ENCODE measurements around the gene ESRRB.

ESRRB gene

DNA sequence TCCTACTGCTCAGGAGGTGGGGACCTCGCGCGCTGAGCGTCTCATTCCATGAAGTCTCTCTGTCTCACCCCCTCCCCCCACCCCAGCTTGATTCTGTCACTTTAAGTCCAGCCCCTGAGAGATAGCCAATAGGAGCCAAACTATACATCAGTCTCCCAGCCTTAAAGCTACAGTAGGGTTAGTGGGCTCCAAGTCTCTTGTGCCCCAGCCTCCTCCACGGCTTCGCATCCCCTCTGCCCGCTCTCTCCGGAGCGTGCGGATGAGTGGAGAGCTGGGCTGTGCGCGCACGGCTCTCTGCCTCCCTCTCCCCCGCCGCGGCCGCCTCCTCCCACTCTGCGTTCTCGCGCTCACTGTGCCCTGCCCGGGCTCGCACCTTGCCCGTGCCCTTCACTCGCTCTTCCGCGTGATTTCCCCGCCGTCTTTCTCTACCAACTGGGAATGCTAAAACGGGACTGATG is at the start of gene ESRRB:
ESRRB (plus strand) TSS at position 191 of the 458 bp plus-strand sequence; CDS start at position 456, 265 bp downstream.
- in situ Hi-C loops (cut with HindIII; ENCODE audit: low sequenced_read_pairs), result no loop called here

DNA sequence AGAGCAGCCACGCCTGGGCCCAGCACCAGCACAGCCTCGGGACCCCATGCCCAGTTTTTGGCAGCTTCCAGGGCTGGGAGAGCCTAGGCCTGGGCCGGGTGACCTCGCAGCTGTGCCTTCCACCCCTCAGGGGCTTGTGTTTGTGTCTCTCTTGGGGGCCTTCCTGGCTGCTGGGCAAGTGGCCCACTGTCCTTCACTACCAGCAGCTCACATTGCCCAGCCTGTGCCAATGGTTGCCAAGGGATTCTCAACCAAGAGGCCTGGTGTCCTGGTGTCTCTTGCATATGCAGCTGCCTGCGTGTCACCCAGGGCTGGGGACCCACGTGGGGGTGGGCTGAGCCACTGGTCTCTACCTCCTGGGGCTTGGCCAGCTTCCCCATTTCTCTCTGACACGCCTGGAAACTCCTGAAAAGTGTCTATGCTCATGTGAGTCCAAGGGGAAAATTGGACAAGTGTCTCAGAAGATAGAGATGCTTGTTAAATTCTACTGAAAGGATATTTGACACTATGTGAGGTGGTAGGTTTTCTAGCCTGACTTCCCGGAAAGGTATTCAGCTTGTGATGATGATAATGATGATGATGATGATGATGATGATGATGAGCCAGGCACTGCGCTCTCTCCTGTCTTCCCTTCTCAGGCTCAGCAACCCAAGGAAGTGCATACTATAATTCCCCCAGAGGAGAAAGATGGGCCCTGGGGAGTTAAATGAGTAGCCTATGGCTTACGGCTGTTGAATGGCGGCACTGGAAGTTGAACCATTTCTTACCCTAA is 48.8 kb upstream of the ESRRB start:
- in situ Hi-C loops (cut with HindIII; ENCODE audit: low sequenced_read_pairs), result no loop called here

DNA sequence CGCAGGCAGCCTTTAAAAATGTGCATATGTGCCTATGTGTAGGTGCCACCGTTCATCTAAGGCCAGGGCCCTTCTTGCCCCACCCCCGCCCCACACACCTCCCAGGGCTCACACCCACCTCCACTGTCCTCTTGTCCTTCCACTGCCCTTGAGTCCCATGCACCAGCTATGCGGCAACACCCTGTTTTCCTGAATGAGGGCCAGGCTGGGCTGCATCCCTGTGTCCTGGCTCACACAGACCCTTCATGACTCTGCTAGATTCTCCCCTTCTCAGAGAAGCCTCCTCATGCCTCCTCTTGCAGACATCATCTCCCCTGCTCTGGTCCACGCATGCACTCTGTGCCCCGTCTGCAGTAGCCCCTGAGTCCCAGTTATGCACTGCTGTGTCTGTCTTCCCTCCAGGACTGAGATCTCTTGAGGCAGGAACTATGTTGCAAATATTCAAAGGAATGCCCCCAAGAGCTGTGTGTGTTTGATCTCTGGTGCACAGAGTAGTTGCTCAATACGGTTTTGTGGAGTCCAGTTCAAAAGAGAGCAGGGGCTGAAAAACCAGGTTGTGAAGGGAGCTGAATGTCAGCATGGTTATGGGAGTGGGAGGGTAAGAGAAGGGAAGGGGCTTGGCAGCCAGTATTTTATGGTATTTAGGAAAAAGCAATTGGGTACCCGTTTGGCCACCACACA is 47.3 kb upstream of the ESRRB start:
- in situ Hi-C loops (cut with HindIII; ENCODE audit: low sequenced_read_pairs), result no loop called here

DNA sequence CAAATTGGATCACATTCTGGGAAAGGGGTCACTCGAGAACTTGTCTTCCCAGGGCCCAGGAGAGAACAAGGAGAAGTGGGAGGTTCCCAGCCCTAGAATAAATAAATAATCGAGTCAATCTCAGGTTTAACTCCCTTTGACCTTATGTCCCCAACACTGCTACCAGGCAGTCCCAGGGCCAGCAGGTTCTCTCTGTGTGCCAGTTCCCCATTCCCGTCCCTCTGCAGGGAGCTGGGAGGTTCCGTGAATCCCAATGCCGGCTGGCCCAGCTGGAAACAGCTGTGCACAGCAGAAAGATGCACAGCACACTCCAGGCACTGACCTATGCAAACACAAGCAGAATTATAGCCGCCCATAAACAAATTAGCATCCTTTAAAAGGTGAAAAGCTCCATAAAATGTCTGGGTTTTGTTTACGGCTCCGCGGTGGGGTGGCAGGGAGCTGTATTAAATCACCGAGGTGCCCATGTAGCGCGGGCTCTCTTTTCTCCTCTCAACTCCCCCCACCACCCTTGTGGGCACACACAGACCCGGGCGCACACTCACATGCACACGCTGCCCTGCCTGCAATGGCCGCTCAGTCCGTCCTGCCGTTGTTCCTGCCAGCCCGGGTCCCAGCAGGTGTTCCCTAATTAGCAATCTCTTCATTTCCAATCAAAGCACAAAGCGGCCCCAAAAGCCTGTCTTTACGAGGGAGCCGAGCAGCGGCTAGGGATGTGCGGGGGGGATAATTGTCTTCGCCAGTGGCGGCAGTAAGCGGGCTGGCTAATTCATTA is 46.6 kb upstream of the ESRRB start:
- in situ Hi-C loops (cut with HindIII; ENCODE audit: low sequenced_read_pairs), result no loop called here

DNA sequence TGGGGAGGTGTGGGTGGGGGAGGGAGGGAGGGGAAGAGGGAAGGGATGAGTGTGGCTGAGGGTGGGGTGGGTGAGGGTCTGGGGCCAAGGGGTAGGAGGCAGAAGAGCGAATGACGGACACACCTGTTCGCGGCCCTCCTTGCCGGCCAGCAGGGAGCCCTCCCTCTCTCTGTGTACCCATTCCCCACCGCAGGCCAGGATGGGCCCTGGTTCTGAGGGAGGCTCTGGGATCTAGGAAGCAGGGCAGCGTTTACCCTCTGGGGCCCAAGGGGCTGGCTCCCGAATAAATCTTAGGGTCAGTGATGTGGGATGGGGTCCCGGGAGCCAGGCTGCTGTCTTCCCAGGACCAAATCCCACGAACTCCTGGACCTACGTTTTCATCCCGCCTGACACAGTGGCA is 46.0 kb upstream of the ESRRB start:
- in situ Hi-C loops (cut with HindIII; ENCODE audit: low sequenced_read_pairs), result loop anchor here (10.0 kb wide), 1 partner anchor 75 kb away; no protein-coding TSS in a partner anchor

DNA sequence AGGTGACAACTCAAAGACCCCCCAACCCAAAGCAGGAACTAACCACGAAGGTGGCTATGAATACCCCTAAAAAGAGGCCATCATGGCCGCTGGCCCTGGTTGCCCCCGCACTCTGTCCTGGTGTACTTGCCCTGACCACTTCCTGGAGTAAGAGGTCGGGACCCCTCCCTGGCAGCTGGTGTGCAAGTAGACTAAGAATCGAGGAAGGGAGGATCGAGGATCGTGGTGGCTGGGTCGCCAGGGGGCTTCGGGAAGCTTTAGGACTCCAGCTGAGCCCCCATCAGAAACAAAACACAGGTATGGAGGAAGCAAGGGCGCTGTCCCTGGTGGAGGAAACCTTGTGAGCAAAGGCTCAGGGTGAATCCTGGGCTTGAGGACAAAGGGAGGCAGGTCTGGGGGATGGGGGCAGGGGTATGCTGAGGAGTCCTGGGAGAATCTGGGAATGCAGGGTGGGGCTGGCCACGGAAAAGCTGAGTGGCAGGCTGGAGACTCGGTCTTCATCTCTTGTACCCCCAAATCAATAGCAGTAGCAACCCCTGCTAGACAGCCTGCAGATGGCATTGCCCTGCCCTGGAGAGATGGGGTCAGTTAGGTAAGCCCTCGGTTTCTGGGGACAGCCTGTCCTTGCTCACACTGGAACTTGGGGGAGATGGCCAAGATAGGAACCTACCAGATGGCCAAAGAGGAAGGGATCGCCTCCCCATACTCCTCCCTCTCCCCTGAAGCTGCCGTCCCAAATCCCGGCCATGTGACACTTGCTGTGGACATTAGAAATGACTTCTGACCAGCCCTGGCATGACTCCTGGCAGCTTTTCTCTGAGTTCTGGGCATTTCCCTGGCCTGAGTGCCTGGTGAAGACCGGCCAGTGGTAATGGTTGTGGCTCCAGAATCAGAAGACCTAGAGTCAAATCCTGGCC is 45.3 kb upstream of the ESRRB start:
- in situ Hi-C loops (cut with HindIII; ENCODE audit: low sequenced_read_pairs), result loop anchor here (10.0 kb wide), 1 partner anchor 76 kb away; no protein-coding TSS in a partner anchor

DNA sequence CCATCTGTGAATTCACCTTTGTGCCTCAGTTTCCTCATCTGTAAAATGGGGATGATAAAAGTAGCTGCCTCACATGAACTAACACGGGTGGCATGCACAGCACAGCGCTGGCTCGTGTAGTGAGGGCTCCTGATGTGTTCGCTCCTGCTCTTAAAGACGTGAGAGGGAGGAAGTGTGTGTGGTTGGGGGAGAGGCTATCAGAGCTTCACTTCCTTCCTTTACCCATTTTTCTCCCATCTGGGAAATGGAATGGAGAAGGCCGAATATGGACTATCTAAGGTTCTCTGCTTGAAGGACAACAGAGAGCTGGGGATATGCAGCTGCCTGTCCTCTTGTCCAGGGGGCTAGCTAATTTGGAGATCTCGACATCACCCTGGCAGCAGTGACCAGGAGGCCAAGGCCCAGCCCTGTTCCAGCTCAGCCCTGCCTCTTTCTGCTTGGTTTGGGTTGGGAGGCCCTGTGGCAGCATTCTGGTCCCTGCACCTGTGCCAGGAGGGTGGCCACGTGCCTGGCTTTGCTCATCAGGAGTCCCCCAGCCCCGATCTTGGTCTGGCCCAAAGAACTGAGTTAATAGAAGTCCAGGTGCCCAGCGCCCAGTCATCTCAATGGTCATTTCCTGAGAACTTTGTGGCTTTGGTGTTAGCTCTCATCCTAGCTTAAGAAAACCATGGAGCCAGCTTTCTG is 44.5 kb upstream of the ESRRB start:
- in situ Hi-C loops (cut with HindIII; ENCODE audit: low sequenced_read_pairs), result loop anchor here (10.0 kb wide), 1 partner anchor 77 kb away; no protein-coding TSS in a partner anchor

DNA sequence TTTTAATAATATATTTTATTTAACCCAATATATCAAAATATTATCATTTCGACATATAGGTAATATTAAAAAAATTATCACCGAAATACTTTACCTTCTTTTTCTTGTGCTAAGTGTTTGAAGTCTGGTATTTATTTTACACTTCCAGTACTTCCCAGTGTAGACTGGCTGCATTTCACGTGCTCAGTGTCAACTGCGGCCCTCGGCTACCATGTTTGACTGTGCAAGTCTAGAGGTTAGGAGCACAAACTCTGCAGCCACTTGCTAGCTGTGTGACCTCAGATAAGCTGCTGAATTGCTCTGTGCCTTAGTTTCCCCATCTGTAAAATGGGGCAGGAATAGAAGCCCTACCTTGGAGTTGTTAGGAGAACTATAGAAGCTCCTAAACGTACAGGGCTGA is 42.3 kb upstream of the ESRRB start:
- in situ Hi-C loops (cut with HindIII; ENCODE audit: low sequenced_read_pairs), result loop anchor here (10.0 kb wide), 1 partner anchor 79 kb away; no protein-coding TSS in a partner anchor

DNA sequence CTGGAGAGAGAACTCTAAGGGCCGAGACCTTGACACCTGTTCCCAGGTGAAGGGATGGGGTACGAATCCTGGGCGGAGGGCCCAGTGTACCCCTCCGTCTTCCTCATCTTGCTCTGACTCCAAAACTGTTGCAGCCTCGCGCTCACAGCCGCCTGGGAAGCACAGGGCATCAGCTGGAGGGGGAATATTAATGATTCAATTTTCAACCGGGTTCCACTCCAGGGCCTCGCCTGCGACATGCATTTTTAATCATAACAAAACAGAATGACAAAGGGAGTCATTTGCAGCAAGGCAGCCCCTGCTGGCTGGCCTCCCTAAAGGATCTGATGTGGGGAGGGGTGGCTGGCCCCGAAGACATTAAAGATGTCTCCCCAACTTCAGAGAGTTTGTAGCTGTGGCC is 41.6 kb upstream of the ESRRB start:
- in situ Hi-C loops (cut with HindIII; ENCODE audit: low sequenced_read_pairs), result loop anchor here (10.0 kb wide), 1 partner anchor 80 kb away; no protein-coding TSS in a partner anchor

DNA sequence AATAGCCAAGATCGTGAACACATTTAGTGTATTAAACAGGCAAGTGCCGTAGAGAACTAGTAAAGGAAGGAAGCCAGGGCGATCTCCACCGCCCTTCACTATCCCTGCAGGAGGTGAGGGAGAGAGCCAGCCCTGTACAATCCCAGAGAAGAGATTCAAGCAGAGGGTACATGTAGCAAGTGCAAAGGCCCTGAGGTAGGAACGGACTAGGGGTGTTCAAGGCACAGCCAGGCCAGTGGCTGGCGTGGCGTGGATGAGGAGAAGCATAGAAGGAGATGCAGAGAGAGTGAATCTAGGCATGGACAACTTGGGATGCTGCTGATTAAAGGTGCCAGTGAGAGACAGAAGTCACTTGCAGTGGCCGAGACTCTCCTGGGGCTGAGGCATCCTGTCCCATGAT is 39.1 kb upstream of the ESRRB start:
- in situ Hi-C loops (cut with HindIII; ENCODE audit: low sequenced_read_pairs), result loop anchor here (10.0 kb wide), 1 partner anchor 82 kb away; no protein-coding TSS in a partner anchor

DNA sequence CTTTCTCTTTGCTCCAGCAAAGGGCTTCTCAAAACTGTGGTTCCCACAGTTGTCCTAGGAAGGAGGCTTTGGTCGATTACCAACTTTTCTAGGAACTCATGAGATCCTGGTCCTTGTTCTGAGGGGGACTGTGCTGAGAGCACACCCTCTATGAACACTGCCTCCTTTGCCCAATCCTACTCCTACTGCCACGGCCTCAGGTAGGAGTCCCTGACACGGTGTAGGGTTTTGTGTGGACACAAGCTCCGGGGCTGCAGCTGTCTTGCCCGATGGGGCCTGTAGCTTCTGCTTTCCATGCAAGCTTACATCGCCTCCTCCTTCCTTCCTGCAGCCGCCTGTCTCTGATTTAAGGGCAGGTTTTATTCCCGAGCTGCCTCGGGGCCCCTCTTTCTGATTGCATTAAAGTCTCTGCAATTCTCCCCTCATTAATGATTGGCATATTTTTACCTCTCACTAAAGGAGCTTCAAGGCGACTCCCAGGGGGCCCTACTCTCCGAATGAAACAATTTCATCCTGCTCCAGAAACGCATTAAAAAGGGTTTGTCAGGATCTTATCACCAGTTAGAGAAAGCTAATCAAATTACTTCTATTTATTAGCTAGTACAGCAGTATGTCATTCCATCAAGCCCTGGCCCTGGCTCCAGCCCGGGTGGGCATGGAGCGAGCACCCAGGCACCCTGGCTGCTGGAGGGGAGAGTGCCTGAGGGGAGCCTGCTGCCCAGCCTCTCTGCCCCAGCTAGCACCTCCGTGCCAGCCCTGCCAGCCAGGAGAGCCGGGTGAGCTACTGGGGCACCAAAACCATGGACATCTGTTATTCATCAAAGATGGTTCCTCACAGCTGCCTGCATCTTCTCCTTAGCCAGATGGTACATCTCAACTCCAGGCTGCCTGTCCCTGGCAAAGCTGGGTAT is 38.0 kb upstream of the ESRRB start:
- in situ Hi-C loops (cut with HindIII; ENCODE audit: low sequenced_read_pairs), result loop anchor here (10.0 kb wide), 1 partner anchor 83 kb away; no protein-coding TSS in a partner anchor

DNA sequence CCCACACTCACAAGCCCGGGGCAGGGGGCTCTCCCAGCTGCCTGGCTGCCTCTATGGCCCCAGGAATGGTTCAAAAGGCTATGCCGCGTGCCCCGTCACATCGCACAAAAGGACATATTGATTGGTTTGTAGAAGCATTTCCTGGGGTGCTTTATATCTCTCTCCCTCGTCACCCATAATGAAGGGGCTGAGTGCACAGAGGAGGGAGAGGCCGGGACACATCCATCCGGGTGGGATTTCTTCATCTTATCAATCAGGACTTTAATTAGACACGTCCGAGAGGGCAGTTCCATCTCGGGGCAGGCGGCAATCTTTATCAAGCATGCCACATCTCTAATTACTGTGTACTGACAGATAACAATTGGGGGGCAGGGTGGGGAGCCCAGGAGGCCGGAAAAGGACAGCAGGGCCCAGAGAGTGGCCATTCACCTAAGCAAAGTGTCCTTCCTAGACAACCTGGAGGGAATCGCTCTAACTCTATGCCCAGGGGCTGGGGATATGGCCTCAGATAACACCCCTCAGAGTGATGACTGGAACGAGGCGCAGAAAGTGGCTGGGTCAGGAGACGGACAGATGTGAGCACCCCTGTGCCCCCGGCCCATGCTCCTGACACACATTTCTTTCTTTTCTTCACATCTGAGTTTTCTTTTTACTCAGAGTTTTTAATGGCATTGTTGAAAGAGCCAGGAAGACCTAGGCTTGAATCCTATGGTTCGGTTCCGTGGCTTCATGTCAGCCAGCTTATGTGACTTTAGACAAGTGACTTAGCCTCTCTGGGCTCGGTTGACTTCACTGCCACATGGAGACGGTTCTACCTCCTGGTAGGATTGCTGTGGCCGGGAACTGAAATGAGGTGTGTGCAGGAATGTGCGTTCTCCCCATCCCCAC is 36.0 kb upstream of the ESRRB start:
- in situ Hi-C loops (cut with HindIII; ENCODE audit: low sequenced_read_pairs), result loop anchor here (10.0 kb wide), 1 partner anchor 85 kb away; no protein-coding TSS in a partner anchor

DNA sequence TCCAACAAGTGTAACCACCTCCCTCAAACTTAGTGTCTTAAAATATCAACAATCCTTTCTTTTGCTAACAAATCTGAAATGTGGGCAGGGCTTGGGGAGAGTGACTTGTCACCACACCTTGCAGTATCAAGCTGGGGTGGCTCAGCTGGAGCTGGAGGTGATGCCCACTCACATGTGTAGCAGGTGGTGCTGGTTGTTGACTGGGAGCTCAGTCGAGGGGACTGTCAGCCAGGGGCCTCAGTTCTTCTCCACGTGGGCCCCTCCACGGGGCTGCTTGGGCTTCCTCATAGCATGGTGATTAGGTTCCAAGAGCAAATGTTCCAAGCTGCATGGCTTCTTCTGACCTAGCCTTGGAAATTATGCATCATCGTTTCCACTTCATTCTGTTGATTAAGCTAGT is 32.6 kb upstream of the ESRRB start:
- in situ Hi-C loops (cut with HindIII; ENCODE audit: low sequenced_read_pairs), result no loop called here

DNA sequence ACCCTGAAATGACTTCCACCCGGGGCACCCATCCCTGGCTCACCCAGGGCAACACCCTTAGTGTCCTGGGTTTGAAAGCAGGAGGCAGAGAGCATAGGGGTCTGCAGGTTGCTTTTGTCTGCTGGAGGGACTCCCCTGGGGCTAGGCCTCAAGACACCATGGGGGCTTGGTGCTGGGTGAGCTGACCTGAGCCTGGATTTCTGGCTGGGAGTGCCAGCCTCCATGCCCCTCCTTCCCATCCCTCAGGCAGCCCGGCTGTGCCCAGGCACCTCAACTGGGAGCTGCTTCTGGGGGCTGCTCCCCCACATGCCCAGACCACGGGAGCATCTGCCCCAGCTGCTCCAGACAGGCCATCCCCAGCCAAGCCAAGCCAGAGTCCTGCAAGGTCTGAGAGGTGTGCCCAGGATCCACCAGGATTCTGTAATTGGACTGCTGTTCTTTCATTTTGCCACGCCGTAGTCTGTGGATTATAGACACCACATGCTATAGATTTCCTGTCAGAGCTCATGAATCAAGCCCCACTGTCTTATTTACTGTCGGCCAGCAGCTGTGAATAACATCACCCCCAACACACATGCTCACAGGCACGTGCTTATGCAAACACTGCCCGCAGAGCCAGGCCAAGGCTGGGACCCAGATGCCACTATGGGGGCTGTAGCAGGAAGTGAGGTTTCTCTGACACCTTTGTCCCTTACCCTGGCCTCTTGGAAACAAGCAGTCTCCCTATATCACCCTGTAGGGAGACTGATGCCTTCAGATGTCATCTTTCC is 29.4 kb upstream of the ESRRB start:
- in situ Hi-C loops (cut with HindIII; ENCODE audit: low sequenced_read_pairs), result no loop called here

DNA sequence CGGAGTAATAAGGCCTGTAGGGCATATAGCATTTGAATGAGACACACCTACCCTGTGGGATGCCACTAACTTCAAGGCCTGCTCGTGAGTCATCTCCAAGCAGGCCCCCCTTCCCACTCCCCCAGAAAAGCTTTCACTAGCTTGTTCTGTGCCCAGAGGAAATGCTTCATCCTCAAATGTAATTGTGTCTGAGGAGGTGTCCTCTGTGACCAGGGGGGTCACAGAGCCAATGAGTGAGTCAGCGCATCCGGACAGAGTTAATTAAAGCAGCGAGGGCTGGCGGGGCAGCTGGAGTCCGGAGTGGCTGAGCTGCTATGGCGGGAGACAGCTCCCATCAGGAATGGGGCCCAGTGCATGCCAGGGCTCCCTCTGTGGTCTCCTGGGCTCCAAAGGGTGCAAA is 27.0 kb upstream of the ESRRB start:
- in situ Hi-C loops (cut with HindIII; ENCODE audit: low sequenced_read_pairs), result no loop called here

DNA sequence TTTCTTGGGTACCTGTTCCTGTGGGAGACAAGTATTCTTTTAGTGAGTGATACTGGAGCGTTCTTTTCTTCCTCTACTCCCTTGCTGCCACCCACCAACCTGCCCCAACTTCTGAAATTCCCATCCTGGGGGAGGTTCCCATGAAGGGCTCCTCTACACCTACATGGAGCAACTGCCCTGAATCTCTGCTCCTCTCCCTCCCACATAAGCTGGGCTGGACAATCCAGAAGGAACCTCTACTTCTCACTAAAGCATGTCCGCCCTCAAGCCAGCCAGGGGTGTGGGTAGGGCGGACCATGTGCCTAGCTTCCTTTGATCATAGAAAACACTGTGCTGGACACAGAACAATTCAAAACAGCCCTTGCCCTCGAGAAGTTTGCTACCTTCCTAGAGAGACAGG is 25.9 kb upstream of the ESRRB start:
- in situ Hi-C loops (cut with HindIII; ENCODE audit: low sequenced_read_pairs), result loop anchor here (5.0 to 25.0 kb wide), 3 partner anchors 88 to 288 kb away; no protein-coding TSS in a partner anchor
